ENCODE measurements around the gene EEPD1.

- TF ChIP-seq POLR2AphosphoS5 (IDR thresholded peaks at IDR 0.05; ENCODE audit: borderline replicate concordance, low read depth, low read length) (no peak), EZH2 (IDR thresholded peaks at IDR 0.05) (no peak), FOXP2 (optimal IDR thresholded peaks at IDR 0.05; ENCODE audit: control extremely low read depth, extremely low read length, insufficient read depth) (no peak)
Observed at GRCh38 chr7:36204929-36205635, 52.0 kb downstream of the EEPD1 start.

Data from SK-N-MC (cell line).